ENCODE data around the gene CHRNA4.

DNA sequence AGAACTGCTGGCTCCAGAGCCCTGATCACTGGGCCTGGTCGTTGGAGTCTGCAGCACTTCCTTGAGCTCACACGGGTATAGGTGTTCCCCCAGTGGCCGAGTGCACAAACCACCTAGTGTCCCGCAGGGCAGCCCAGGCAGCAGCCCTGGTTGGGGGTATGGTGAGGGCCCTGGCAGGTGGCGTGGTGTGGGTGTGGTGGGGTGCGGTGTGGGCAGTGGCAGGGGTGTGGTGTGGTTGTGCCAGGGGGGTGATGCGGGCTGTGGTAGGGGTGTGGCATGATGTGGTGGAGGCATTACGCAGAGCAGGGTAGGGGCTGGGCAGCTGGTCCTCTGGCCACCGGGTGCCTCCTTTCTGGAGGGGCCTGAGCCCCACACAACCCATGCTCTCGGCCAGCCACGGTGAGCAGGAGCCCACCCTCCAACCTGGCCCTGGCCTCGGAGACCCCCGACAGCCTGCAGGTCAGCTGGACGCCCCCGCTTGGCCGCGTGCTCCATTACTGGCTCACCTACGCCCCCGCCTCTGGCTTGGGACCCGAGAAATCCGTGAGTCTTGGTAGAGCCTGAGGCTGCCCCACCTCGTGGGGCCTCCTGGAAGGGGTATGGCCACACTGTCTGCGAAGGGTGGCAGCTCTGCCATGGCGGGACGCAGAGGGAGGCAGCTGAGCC is 47.7 kb downstream of the CHRNA4 start:
- TF ChIP-seq, protein P1, sequence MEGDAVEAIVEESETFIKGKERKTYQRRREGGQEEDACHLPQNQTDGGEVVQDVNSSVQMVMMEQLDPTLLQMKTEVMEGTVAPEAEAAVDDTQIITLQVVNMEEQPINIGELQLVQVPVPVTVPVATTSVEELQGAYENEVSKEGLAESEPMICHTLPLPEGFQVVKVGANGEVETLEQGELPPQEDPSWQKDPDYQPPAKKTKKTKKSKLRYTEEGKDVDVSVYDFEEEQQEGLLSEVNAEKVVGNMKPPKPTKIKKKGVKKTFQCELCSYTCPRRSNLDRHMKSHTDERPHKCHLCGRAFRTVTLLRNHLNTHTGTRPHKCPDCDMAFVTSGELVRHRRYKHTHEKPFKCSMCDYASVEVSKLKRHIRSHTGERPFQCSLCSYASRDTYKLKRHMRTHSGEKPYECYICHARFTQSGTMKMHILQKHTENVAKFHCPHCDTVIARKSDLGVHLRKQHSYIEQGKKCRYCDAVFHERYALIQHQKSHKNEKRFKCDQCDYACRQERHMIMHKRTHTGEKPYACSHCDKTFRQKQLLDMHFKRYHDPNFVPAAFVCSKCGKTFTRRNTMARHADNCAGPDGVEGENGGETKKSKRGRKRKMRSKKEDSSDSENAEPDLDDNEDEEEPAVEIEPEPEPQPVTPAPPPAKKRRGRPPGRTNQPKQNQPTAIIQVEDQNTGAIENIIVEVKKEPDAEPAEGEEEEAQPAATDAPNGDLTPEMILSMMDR (conservative IDR thresholded peaks at IDR 0.05; ENCODE audit: low read length): no peak
- TF ChIP-seq EZH2phosphoT487 (IDR thresholded peaks at IDR 0.05; ENCODE audit: borderline replicate concordance): no peak

All from Loucy (cell line).